ENCODE results near the gene RFXANK.
A peak's percentile ranks its signal among the peaks of the same experiment; 100 is the strongest.

Gene RFXANK

DNA sequence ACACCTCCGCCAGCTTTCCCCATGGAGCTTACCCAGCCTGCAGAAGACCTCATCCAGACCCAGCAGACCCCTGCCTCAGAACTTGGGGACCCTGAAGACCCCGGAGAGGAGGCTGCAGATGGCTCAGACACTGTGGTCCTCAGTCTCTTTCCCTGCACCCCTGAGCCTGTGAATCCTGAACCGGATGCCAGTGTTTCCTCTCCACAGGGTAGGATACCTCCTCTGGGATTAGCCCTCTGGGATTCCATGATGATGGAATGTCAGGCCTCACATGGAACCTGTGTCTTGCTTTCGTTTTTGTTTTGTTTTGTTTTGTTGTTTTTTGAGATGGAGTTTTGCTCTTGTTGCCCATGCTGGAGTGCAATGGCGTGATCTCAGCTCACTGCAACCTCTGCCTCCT lies 1.9 kb downstream of the RFXANK start:
- Histone ChIP-seq H3K4me1 (ENCODE audit: control insufficient read depth, low read depth, low read length) (no peaks in the 10 kb centered on the region), H3K9ac (ENCODE audit: low read length) (no peak overlapping the region), H3K36me3 (ENCODE audit: control insufficient read depth, low read depth, low read length) (peaks cover 15% of the 10 kb centered on the region), H3K27ac (ENCODE audit: low read length) (no peak overlapping the region), H3K4me3 (ENCODE audit: low read length) (no peak overlapping the region), H3K27me3 (ENCODE audit: control insufficient read depth, insufficient read depth, low read length) (no peaks in the 10 kb centered on the region), H3K9me3 (ENCODE audit: control insufficient read depth, low read depth, low read length) (no peaks in the 10 kb centered on the region)

DNA sequence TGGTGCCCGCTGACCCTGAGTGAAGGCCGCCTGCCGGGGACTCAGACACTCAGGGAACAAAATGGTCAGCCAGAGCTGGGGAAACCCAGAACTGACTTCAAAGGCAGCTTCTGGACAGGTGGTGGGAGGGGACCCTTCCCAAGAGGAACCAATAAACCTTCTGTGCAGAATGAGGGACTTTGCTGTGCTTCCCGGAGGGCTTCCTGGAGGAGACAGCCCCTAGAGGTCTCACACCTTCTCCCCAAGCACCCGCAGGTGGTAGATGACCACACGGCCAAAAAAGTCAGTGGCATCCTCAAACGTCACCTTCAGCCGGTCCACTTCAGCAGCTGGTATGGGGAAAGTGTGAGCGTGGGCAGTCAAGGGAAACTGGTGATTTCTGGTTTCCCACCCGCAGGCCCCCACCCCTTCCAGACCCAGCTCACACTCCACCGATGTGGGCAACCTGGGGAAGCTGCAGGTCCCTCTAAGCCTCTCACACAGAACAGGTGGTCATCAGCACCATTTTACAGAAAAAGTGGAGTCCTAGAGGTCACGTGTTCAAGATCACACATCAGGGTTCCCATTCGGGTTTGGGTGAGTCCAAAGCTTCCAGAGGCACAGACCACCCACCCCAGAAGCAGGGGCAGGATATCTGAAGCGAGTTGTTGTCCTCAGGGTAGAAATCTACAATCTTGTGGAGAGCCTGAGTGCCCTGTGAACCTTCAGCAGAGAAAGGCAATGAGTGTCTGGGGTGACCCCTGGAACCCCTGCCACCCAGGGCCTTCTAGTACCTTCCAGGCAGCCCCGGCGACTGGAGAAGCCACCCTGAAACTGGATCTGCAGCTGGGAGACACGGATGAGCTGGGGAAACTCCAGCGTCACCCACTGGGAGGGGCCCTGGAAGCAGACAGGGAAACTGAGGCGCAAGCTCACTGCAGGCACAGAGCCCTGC lies 9.9 kb downstream of the RFXANK start:
- H3K9ac ChIP-seq (ENCODE audit: low read length): peak overlapping the region; percentile 79
- H3K4me3 ChIP-seq (ENCODE audit: low read length): peak overlapping the region; percentile 80
- H3K27ac ChIP-seq (ENCODE audit: low read length): no peak overlapping the region

DNA sequence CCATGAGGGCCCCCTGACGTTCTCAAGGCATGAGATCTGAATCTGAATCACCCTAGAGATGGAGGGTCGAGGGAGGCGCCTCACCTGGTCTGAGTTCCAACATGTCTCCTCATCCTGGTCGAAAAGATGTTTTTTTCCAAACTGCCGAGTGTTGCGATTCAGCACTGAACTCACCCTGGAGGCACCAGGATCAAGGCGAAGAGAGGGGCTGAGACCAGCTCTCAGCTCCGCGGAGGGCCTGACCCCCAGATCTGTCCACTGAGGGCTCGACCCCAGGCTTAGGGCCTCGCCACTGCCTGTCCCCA lies 10.6 kb downstream of the RFXANK start:
- peaks cover 38% of the 10 kb centered on the region for H3K27me3 ChIP-seq (ENCODE audit: control insufficient read depth, insufficient read depth, low read length)
- H3K9ac ChIP-seq (ENCODE audit: low read length): peak overlapping the region; percentile 79
- no peak overlapping the region for H3K27ac ChIP-seq (ENCODE audit: low read length)
- peaks cover 14% of the 10 kb centered on the region for H3K36me3 ChIP-seq (ENCODE audit: control insufficient read depth, low read depth, low read length)
- H3K9me3 ChIP-seq (ENCODE audit: control insufficient read depth, low read depth, low read length): no peaks in the 10 kb centered on the region
- peaks cover 7% of the 10 kb centered on the region for H3K4me1 ChIP-seq (ENCODE audit: control insufficient read depth, low read depth, low read length)
- H3K4me3 ChIP-seq (ENCODE audit: low read length): peak overlapping the region; percentile 80

More for the DNA sequence above, 9.9 kb downstream of the RFXANK start:
- peaks cover 31% of the 10 kb centered on the region for H3K27me3 ChIP-seq (ENCODE audit: control insufficient read depth, insufficient read depth, low read length)
- peaks cover 7% of the 10 kb centered on the region for H3K4me1 ChIP-seq (ENCODE audit: control insufficient read depth, low read depth, low read length)
- peaks cover 18% of the 10 kb centered on the region for H3K36me3 ChIP-seq (ENCODE audit: control insufficient read depth, low read depth, low read length)
- no peaks in the 10 kb centered on the region for H3K9me3 ChIP-seq (ENCODE audit: control insufficient read depth, low read depth, low read length)

DNA sequence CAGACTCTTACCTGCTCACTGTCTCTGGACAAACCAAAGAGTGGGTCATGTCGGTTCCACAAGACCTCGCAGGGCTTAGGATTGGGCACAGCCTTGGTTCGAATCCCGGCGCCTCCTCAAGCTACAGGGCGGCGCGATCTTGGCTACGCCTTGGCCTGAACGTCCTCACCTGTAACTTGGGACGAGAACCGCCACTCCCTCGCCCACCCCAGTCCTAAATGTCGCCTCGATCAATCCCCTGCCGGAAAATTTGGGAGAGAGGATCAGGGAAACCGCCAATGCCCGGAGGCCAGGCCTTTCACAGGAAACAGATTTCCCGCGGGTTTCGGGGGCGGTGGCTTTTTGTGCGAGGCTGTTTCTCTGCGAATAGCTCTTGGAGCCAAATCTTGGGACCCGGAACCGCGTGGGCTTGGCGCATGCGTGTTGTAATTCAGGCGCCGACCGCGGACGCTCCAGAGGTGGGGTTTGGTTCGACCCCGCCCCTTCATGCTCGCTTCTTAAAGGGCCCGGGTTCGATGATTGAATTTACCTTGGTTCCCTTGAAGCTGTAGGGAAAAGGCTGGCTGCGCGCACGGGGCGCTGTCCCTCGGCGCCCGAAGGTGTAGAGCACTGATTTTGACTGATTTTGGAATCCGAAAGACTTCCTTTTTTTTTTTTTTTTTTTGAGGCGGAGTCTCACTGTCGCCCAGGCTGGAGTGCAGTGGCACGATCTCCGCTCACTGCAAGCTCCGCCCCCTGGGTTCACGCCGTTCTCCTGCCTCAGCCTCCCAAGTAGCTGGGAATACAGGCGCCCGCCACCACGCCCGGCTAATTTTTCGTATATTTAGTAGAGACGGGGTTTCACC lies 11.2 kb downstream of the RFXANK start, which contains the start of gene NR2C2AP:
NR2C2AP (minus strand) TSS at position 403 of the 845 bp plus-strand sequence; CDS start at position 49, 354 bp downstream.
- peak within 1 kb of the TSS; percentile 79 for H3K9ac ChIP-seq (ENCODE audit: low read length)
- peaks cover 7% of the 10 kb centered on the region for H3K4me1 ChIP-seq (ENCODE audit: control insufficient read depth, low read depth, low read length)
- H3K4me3 ChIP-seq (ENCODE audit: low read length): peak within 1 kb of the TSS; percentile 80
- no peaks in the 10 kb centered on the region for H3K9me3 ChIP-seq (ENCODE audit: control insufficient read depth, low read depth, low read length)
- H3K27me3 ChIP-seq (ENCODE audit: control insufficient read depth, insufficient read depth, low read length): peaks cover 41% of the 10 kb centered on the region
- H3K36me3 ChIP-seq (ENCODE audit: control insufficient read depth, low read depth, low read length): peaks cover 10% of the 10 kb centered on the region
- H3K27ac ChIP-seq (ENCODE audit: low read length): no peak within 1 kb of the TSS

DNA sequence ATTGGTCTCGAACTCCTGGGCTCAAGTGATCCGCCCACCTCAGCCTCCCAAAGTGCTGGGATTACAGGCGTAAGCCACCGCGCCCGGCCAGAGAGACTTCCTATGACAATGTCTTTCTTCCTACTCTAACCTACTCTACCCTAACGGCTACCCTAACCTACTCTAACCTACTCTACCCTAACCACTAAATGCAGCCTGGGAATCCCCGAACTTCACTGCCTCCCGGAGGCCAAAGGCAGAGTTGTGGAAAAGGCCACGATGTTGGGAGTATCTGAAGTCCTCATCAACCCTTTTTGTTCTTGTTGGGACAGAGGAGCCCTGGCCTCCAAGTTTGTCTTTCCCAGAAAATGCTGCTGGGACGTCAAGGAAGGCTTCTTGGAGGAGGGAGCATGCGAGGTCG lies 12.1 kb downstream of the RFXANK start:
- Histone ChIP-seq H3K9me3 (ENCODE audit: control insufficient read depth, low read depth, low read length) (no peaks in the 10 kb centered on the region), H3K36me3 (ENCODE audit: control insufficient read depth, low read depth, low read length) (peaks cover 1% of the 10 kb centered on the region), H3K4me1 (ENCODE audit: control insufficient read depth, low read depth, low read length) (peaks cover 7% of the 10 kb centered on the region), H3K27me3 (ENCODE audit: control insufficient read depth, insufficient read depth, low read length) (peaks cover 46% of the 10 kb centered on the region), H3K27ac (ENCODE audit: low read length) (no peak overlapping the region), H3K4me3 (ENCODE audit: low read length) (no peak overlapping the region), H3K9ac (ENCODE audit: low read length) (no peak overlapping the region)

DNA sequence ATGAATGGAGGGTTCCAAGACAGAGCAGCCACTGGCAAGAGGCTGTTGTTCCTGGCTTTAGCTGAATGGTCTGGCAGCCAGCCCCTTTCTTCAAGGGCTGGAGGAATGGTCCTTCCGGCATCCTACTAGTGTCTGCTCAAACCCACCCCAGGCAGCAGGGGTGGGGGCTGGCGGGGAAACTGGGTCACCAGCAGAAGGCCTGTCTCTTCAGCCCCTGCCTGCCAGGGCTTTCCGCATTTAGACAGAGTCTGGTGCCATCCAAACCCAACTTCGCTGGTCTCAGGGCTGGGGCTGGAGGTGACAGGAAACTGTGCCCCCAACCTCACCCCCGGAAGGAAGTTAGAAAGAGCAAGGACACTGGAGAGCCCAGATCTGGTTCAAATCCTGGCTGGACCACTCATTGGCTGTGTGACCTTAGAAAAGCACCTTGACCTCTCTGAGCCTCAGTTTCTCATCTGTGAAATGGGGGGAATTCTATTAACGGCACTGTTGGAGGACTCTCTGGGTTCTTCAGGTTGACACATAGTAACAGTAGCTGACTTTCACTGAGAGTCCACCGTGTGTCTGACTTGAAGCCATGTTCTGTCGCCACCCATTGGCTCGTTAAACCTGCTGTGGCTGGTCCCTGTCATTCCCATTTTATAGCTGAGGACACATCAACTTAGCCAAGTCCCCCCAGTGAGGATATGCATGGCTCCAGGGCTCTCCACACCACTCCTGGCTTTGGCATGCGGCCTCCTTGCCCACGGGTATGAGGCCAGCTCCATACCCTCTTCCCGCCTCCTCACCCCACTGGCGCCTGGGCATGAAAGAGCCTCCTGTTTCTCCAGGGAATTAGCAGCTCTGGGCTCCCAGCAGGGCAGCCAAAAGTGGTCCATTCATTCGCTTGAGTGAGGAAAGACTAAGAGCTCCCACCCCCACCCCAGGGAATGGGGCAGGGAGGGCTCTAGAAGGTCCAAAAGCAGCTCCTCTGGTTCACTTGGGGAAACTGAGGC lies 13.7 kb downstream of the RFXANK start:
- Histone ChIP-seq H3K9ac (ENCODE audit: low read length) (no peak overlapping the region), H3K9me3 (ENCODE audit: control insufficient read depth, low read depth, low read length) (no peaks in the 10 kb centered on the region), H3K27me3 (ENCODE audit: control insufficient read depth, insufficient read depth, low read length) (peaks cover 61% of the 10 kb centered on the region), H3K36me3 (ENCODE audit: control insufficient read depth, low read depth, low read length) (no peaks in the 10 kb centered on the region), H3K4me1 (ENCODE audit: control insufficient read depth, low read depth, low read length) (peaks cover 7% of the 10 kb centered on the region), H3K4me3 (ENCODE audit: low read length) (no peak overlapping the region), H3K27ac (ENCODE audit: low read length) (no peak overlapping the region)

DNA sequence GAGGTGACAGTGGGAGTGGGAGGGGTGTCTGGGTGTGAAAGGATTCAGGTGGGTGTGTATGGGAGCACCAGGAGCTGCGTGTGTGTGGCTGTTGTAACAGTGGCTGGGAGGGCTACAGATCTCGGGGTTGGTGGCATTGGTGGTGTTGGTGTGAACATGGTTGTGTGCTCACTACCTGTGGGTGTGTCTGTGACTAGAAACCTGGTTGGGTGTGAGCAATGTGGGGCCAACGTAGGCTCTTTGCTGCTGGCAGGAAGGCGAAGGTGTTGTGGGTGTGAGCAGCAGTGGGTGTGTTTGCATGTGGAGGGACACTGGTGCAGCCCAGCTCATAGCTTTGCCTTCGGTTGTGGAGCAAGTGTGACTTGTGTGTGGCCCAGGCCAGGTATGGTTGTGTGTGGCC lies 14.9 kb downstream of the RFXANK start:
- Histone ChIP-seq H3K9me3 (ENCODE audit: control insufficient read depth, low read depth, low read length) (no peaks in the 10 kb centered on the region), H3K36me3 (ENCODE audit: control insufficient read depth, low read depth, low read length) (no peaks in the 10 kb centered on the region), H3K4me1 (ENCODE audit: control insufficient read depth, low read depth, low read length) (peaks cover 7% of the 10 kb centered on the region), H3K9ac (ENCODE audit: low read length) (no peak overlapping the region), H3K27ac (ENCODE audit: low read length) (no peak overlapping the region), H3K4me3 (ENCODE audit: low read length) (no peak overlapping the region), H3K27me3 (ENCODE audit: control insufficient read depth, insufficient read depth, low read length) (peaks cover 73% of the 10 kb centered on the region)

DNA sequence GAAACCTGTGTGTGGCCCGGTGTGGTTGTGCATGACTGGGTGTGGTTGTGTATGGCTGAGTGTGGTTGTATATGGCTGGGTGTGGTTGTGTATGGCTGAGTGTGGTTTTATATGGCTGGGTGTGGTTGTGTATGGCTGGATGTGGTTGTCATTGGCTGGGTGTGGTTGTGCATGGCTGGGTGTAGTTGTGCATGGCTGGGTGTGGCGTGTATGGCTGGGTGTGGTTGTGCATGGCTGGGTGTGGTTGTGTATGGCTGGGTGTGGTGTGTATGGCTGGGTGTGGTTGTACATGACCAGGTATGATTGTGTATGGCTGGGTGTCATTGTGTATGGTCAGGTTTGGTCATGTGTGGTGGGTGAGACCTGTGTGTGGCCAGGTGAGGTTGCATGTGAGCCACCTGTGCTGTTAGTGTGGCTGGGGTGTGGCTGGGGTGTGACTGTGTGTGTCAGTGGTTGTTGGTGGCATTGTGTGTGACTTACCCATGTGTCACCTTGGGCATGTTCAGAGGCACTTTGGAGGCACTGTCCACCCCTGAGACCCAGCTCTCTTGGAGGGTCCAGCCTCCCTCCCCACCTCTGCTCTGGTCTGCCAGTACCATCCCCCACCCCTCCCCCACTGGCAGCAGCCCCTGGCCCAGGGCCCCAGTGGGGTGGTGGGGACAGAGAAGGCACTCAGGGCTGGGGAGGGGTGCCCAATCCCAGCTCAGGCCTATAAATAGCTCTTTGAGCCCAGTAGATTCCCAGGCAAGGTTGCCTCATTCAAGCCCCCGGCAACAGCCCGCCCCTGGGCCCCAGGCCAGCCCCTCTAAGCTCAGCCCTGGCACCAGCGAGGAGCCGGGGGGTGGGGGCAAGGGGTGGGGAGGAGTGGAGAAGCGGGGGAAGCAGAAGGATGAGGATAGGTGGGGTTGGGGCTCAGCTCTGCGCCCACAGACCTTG lies 15.8 kb downstream of the RFXANK start:
- Histone ChIP-seq H3K36me3 (ENCODE audit: control insufficient read depth, low read depth, low read length) (no peaks in the 10 kb centered on the region), H3K27me3 (ENCODE audit: control insufficient read depth, insufficient read depth, low read length) (peaks cover 83% of the 10 kb centered on the region), H3K9me3 (ENCODE audit: control insufficient read depth, low read depth, low read length) (no peaks in the 10 kb centered on the region), H3K9ac (ENCODE audit: low read length) (no peak overlapping the region), H3K27ac (ENCODE audit: low read length) (no peak overlapping the region), H3K4me3 (ENCODE audit: low read length) (no peak overlapping the region), H3K4me1 (ENCODE audit: control insufficient read depth, low read depth, low read length) (no peaks in the 10 kb centered on the region)

DNA sequence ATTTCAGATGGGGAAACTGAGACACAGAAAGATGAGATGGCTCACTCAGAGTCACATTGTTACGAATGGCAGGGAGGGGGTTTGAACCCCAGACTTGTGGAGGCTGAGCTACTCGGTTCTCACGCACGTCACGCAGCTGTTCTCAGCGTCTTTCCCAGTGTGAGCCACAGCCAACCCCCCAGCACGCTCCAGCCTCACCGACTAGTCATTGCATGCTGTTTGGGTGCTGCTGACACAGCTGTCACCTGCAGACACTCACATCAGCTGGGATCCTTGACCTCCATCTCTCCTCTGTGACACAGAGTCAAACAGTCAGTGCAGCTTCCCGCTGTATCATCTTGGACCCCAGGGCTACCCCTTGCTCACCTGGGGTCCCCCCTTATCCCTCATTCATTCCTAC lies 17.3 kb downstream of the RFXANK start:
- Histone ChIP-seq H3K4me3 (ENCODE audit: low read length) (no peak overlapping the region), H3K9me3 (ENCODE audit: control insufficient read depth, low read depth, low read length) (no peaks in the 10 kb centered on the region), H3K27ac (ENCODE audit: low read length) (no peak overlapping the region), H3K36me3 (ENCODE audit: control insufficient read depth, low read depth, low read length) (no peaks in the 10 kb centered on the region), H3K27me3 (ENCODE audit: control insufficient read depth, insufficient read depth, low read length) (peaks cover 92% of the 10 kb centered on the region), H3K4me1 (ENCODE audit: control insufficient read depth, low read depth, low read length) (no peaks in the 10 kb centered on the region), H3K9ac (ENCODE audit: low read length) (no peak overlapping the region)

Measured in iPS-18a (cell line).